GM19467 (cell line): ENCODE measurements around the gene SCG5.

Experiments
- ATAC-seq: cut with Tn5 transposase; IDR thresholded peaks from one replicate; pipeline ENCODE4 v1.9.1; 2021; ENCODE audit warnings: mild to moderate bottlenecking, moderate library complexity; ENCODE audit not compliant: unreplicated experiment

The SCG5 gene

DNA sequence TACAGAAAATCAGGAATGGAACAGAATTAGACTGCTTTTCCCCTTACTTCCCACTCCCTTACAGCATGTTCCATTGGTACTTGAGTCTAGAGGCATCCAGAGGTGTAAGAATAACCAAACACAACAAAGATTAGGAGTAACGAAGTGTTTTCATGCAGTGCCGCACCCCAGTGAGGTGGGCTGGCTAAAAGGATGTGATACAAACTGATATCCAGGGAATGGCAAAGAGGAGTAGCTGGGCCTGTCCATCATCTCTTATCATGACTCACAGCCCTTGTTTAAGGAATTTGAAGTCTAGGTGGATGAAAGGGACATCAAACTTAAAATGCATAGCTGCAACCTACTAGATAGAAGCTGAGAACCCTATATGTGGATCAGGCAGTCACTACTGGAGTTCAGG, 16.4 kb downstream of the SCG5 start:
- ATAC-seq = no peak

DNA sequence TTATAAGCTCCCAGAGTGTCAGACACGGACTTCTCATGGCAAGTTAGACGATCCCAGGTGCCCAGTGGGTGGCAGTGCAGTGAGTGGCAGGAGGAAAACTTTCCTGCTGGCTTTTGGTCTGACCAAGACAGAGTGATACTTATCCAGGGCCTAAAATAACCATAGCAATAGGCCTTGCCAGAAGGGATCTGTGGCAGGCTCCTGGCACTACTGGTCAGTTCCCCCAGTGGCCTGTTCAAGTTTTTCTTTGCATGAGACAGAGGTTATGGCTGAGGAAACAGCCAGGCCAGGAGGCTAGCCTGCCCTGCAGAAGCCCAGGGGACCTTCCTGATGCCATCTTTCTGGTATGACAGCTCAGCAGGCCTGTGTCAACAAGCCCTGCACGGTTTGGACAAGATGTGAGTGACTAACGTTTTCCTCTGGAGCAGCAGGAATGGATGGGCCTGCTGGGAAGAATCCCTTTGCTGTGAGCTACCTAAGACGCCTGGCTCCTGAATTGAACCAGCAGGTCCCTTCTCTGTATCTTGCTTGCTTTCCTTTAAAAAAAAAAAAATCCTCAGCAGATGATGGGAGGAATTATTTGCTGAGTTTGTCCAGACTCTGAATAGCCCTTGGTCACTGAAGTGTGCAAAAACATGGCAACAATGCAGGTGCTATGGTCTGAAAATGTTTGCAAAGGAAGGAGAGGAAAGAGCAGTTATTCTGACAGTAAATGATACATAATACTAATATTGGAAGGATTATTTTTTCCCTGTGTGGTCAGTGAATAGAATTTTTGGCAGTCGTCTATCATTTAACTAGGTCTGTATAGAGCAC, 18.0 kb downstream of the SCG5 start:
- ATAC-seq = no peak

DNA sequence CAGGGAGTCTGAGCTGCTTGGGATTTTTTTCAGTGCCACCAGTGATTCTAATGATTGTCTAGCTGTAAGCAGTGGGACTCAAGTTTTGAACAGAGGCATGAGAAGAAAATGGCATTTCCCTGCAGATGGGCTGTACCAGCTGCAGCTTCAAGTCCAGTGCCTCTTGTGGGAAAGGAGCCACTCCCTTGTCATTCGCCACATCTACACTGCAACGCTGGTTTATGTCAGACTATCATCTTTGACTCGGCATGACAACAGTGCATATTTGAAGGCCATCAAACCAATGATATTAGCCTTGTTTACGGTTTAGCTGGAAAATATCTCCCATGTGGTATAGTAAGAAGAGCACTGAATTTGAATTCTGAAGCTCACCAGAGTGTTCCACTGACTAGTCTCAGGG, 22.2 kb downstream of the SCG5 start:
- no peak for ATAC-seq

DNA sequence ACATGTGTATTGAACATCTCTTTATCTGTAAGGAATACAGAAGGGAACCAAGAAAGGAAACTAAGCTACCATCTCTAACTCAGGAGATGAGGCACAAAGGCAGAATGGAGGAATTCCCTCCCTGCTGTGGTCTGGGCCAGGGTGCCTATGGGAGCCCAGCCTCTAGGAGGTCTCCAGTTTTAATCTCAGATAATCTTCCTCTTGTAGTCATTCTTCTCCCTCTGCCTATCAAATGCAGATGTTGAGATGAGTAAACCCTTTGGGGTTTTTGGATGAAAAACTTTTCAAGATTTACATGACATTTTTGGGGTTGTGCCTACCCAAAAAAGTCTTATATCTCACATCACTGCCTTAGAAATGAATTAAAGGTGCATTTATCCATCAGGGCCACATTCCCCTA, 23.3 kb downstream of the SCG5 start:
- no peak for ATAC-seq

DNA sequence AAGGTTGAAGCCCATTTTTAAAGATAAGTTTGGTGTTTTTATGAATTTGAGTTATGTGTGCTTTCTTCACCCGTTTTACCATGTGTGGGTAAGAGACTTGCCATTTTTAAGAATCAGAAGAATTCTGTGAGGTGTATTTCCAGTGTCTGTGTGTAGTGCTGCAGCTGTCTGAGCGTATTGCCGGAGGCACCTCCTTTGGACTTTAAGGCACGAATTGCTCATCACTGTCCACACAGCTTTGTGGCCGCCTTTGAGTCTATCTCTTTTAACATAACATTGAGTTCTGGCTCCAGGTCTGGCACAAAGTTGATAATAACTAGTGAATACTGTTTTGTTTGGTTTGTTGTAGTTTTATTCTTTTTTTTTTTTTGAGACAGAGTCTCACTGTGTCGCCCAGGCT, 25.8 kb downstream of the SCG5 start:
- no peak for ATAC-seq

DNA sequence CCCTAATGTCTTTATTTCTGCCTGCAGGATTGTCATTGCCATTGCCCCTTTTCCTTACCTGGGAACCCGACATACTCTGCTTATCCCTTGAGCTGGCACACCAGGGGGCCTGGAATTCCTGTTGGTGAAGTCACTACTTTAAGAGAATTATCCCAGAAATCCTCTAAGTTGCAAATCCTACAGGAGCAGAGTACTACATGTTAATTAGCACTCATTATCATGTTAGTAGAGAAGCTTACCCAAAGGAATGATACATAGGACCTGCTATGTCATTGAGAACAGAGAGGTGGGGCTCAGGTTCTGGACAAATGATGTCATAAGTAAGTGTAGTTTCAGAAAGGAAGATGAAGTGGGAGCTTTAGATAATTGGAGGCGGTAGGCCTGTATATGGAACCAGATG, 27.4 kb downstream of the SCG5 start:
- ATAC-seq = no peak

DNA sequence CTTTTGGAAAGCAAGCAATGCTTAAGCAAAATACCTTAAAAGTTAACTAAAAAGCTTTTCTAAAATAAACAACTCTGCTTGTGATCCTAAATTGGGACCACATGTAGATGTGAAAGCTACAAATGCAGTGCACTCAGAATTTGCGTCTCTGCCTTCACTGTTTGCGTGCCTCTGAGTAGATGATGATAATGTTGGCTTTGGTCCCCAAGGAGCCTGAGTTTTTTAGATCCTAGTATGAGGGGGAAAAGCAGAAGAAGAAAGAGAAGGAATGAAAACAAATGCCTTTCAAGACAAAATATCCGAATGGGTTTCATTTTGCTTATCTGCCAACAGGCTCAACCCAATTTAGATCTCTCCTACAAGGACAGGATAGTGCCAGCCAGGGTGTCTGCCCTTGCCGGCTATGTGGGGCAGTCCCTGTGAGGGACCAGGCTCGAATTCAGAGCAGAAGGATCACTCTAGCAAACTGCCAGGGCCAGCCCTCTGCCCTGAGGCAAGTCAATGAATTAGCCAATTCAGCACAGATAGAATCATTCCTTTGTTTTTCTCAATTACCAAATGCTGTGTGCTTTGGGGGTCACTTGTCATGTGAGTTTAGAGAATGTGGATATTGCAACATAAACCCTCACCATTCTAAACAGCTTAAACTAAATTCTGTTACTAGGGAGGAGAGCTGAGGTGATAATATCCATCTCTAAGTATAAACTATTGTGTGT, 28.5 kb downstream of the SCG5 start:
- ATAC-seq = no peak

DNA sequence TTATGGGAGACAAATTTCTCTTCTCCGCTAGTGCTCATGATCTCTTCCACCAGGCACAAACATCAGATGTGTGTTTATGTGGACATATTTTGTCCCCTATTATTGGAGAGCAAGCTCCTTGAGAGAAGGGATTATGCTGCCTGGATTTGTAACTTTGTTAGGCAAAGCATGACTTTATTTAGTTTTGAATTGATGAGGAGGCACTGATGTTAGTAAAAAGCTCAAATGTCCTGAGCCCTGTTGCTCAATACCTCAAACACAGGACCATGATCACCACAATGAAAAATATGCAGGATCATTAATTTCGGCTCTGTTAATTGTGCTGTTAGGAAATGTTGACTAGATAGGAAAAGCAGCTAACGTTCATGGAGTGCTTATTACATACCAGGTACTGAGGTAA, 29.1 kb downstream of the SCG5 start:
- no peak for ATAC-seq

DNA sequence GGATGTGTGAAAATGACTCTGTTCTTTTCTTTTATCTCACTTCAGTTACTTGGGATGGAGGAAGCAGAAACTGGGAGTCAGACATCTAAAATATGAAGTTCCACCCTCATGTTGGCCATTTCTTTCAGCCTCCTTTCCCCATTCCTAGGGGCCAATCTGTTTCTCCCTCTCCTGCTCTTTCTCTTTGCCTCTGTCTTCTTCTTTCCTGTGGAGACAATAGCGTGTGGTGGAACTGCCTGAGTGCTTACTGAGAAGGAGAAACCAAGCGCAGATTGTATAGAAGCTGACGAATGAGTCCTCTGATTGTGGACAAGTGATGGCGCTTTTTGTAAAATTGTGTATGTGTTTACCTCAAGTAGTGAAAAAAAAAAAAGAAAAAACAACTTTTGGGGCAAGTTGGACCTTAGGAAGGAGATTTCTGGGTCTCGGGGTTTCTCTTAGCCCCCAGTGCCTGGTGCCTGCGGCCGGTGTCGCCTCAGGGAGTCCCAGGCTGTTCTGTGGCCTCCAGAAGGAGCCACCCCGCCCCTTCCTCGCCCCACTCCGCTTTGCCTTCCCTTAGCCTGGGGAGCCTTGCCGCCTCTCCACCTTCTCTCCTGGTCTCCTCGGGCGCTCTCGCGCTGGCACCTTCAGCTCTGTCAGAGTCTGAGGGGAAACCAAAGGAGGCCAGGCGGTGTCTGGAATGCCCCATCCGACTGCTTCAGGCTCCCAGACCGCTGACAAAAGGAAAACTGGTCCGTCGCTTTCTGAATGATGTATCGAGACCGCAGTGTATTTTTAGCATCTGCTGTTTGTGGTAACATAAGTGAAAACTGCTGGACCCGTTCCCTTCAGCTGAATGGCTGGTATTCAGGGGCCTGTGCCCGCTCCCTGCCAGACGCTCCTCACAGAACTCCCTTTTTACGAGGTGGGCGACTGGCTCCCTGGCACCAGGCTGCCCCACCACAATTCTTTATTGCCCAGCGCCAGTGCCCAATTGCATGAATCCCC, 30.1 kb downstream of the SCG5 start:
- ATAC-seq = no peak

DNA sequence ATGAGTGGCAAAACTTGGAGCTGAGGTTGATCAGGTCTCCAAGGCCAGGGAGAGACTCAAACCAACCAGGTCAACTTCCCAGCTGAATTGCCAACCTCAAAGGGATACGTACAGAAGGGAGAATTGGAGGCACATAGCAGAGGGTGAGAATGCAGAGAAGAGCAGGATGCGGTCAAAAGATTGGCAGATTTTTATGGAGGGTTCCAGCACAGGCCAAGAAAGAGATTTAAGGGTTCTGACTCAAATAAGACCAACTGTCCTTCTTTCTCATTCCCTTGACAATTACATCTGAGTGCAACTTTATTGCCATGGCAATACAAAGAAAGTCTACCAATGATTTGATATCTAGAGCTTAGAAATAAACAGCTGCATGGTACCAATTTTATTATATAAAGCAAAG, 33.2 kb downstream of the SCG5 start:
- ATAC-seq = no peak

DNA sequence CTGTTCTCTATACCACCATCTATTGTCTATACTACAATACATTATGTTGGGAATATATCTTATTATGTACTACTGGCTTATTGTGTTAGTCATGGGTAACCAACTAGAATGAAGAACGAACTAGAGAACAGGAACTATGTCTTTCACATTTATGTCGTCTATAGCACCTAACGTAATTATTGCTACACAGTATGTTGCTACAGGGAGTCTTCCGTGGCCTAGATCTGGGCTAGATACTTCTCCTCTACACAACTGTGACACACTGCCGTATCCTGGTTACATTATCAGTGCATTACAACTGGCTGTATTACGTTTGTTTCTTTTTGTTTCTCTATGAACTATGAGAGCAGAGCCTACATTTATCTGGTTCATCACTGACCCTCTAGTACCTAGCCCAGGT, 34.0 kb downstream of the SCG5 start:
- no peak for ATAC-seq

DNA sequence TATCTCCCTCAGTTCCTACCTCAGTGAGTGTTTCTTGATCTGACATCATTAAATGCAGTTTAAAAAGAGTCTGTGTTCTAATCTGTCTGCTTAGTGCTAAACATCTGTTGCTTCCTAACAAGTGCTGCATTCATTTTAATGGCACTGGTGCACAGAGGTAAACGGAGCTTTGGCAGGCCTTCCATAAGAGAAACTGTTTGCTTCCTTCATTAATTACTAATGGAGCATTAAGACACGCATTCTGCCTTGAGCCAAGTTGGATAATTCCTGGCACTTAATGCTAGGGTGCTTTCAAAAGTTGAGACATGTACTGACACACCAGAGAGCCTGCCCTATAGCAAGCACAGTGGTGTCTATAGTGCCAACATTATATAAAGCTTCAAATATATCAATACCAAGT, 34.7 kb downstream of the SCG5 start:
- no peak for ATAC-seq

DNA sequence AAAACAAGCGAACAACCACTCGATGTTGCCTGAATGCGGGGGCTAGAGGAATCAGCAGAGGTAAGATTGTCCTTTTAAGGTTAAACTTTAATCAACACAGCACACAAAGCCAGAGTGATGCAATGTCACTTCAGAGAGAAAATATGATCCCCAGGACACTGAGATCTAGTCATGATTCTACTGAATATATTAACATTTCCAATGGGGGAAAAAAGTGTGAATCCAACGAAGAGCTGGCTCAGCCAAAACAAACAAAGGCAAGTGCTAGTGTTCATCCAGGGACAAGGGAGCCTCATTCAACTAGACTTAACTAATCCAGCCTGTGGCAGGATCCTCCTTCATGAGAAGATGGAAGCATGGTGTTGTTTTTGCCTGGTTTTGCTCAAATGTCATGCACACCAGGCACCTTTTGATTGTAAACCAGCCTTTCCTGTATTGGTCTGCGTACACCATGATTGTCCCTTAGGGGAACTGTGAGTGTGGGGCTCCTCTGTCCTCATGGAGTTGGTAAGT, 35.8 kb downstream of the SCG5 start:
- ATAC-seq = no peak

DNA sequence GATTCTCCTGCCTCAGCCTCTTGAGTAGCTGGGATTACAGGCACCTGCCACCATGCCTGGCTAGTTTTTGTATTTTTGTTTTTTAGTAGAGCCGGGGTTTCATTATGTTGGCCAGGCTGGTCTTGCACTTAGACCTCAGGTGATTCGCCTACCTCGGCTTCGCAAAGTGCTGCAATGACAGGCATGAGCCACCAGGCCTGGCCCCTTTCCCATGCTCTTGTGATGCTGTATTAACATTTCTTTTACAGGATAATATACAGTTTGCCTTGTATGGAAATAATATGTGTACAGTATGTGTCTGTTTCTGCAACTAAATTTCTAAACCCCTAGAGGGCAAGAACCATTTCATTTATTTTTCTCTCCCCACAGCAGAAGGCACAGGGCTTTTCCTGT, 37.8 kb downstream of the SCG5 start:
- ATAC-seq = no peak

DNA sequence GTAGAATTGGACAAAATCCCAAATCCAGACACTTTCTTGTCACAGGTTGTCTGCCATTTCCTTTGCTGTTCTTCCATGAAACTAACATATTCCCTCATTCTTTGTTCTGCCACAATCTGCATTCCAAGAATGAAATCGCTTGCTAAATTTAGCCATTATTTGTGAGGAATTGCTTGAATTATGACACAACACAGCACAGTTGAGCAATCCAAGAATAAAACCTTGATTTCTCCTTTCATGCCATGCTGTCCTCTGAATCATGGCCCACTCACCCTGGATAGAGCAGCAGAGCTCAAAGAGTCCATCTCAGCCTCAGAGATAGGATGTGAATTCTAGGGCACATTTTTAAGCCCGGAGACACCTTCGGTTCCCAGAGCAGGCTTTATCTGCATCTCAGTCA, 41.1 kb downstream of the SCG5 start:
- ATAC-seq = no peak

DNA sequence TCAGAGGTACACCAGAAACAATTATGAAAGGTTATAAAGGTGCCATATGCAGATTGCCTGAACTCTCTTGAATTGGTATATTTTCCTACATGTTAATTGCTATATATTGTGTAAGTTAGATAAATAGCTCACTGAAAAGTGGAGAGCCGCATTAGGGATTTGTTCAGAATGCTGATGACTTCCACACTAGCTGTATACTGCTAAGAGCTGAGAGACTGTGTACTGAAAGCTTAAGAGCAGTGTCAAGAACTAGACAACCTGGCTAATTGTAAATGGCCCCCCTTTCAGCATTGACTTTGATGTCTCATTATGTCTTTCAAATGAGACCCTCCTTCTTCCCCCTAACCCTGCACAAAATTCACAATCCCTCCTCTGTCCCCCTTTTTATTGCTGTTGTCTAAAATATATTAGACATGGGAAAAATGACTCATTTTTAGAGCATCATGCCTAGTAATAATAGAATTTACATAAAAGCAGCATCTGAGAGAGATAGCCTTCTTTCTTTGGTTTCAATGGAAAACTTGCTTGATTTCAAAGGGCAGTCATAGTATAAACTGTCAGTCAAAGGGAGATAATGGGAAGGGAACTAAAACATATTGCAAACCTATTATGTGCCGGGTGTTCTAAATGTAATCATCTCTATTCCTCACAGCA, 41.6 kb downstream of the SCG5 start:
- no peak for ATAC-seq

DNA sequence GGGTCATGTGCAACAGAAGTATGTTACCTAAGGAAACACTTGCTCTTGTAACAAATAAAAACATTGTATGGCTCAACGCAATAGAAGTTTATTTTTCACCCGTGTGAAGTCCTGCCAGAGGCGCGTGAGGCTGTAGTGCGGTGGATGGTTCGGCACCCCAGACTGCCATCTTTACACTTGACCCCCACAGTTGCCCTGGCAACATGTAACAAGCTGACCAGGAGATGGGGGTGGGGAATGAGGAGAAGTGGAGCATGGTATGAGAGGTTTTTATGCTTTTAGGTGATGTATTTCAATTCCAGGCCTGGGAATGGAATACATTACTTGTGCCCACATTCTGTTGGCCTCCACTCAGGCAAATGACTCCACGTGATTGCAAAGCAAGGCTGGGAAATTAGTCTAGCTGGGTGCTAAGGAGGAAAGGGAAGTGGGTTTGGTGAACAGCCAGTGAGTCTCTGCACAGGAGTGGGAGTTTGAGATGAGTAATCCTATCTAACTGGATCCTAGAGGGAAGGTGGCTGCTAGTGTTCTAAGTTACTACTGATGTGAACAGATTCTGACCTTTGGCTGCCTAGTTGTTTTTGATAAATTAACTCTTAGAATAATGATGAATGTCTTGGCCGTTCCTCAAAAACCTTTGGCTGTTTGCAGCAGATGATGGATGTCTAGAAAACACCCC, 42.5 kb downstream of the SCG5 start:
- ATAC-seq = no peak

DNA sequence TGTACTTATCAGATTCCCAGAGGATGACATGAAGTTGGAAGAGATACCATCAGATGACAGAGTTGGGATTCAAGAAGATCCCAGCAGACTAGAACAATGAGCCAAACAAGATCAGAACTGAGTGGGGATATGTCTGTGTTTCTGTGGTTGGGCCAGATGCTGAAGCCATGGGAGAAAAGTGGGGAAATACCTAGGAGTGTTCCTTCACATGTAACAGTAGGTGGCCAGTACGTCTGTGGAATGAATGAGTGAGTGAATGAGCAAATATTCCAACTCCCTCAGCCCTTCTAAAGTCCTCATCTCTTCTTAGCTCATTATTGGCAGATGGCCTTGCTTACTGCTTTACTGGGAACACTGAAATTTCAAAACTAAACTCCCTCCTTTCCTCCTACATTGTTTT, 44.1 kb downstream of the SCG5 start:
- ATAC-seq = no peak

DNA sequence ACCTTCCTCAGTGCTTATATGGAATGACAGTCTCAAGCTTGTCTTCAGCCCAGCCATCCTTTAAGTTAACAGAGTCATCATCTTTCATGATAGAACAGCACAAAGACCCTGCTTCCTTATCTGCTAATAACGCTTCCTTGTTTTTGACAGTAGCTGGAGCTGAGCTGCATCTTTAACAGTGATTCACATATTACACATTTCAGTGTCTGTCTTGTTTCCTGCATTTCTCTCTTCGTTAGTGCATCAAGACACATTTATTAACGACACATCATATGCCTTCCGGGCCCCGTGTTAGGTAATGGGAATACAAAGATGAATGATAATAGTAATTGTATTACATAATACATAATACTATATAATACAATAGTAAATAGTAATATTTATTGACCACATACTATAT, 46.0 kb downstream of the SCG5 start:
- no peak for ATAC-seq

DNA sequence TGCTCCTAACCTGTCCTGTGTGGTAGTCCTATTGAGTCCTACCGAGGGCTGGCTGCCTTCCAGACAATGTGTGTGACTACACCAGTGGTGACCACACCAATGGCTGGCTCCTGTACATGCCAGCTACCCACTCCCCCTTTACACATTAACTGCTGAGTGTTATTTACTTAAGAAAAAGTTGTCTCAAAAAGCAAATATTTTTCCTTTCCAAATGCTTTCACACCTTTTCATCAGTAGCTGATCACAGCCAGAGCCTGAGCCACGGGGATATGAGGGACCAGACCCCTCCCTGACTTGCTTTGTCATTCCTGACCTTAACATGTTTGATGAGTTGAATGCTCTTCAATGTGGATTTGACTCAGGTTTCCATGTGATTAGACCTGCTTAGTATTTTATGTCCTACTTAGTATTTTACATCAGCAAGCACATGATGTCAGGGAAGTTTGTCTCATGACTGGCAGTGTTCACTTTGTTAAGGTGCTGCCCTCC, 46.7 kb downstream of the SCG5 start:
- ATAC-seq = no peak
